ENCODE results near the gene IL27RA. TPM values are rescaled to one million over a fixed set of nuclear protein-coding genes. Genes with fewer than 3 reads are reported as not detected.
A peak's percentile ranks its signal among the peaks of the same experiment; 100 is the strongest.

The IL27RA gene
- polyA plus RNA-seq, 4 donors: 5.7 to 8.4 (median 7.8) TPM

DNA sequence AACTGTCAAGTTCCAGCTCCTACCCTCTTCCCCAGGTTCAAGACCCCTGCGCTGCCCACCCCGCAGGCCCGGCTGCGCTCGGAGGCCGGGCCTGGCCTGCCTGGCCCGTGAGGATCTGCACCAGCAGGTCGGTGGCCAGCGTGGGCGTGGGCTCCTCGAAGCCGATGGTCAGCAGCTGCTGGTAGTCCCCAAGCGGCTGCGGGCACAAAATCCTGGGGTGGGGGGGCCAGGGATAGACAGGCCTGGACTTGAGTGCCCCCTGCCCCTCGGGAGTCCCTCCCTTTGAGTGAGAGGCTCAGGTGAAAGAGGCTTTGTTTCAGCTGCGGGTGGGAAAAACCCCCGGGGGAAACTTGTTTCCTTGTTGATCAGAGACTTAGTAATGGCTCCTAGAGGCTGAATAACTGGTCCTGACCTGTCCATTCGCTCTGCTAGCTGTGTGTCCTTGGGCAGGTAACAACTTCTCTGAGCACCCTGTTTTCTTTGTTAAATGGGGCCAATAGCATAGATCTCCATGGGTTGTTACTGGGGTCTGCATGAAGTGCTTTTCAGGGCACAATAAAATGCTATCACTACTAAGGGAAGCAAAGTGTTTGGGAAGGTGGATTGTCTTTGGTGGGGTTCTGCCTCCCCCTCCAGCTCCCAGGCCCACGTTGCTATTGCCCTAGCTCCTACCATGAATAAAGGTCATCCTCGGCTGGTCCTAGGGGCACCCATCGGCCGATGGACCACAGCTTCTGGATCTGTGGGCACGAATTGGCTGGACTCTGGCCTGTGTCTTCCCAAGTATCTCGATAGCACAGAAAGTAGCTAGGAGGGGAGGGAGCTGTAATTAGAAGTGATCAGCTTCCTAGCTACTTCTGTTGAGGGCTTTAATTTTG lies 50.5 kb downstream of the IL27RA start:
- no peak for DNase-seq (ENCODE audit: low read depth in 4 of 4, low spot score in 2 of 4)

- DNase-seq (ENCODE audit: low read depth in 4 of 4, low spot score in 2 of 4): no peak
Measured at GRCh38 chr19:14082675-14082960, 51.1 kb downstream of the IL27RA start.

DNA sequence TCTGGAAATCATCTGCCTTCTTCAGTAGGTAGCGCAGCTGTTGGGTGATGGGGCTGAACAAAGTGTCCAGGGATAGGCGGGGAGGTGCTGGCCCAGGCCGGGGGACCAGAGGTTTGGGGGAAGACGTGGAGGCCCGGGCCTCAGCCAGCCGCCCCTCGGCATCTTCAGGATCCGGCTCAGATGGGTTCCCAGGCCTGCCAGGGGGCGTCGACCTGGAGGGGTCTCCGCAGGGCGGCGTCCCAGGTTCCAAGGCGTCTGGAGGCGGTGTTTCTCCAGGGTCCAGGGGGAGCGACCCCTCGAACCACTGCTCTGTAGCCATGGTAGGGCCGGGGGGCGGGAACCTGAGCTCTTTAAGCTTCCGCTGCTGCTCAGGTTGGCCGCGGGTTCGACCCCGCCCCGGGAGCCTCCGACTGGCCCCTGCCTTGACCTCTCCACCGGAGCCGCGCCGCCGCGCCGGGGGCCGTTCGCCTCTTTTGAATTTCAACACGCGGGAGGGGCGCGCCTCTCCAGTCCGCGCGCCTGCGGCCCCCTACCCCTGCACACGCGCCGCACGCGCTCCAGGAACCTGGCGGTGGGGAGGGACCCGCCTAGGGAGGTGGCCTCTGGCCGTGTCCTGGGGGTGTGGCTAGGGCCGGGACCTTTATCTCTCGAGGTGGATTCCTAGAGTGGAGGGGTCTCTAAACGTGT lies 53.9 kb downstream of the IL27RA start, which contains the start of gene C19orf67:
TSS of gene C19orf67 (minus strand) at position 475 of the 687 bp plus-strand sequence. CDS start at position 319, 156 bp downstream.
- DNase-seq (ENCODE audit: low read depth in 4 of 4, low spot score in 2 of 4): no peak

GRCh38 chr19:14086098-14086497 lies 54.5 kb downstream of the IL27RA start:
- no peak for DNase-seq (ENCODE audit: low read depth in 4 of 4, low spot score in 2 of 4)

DNA sequence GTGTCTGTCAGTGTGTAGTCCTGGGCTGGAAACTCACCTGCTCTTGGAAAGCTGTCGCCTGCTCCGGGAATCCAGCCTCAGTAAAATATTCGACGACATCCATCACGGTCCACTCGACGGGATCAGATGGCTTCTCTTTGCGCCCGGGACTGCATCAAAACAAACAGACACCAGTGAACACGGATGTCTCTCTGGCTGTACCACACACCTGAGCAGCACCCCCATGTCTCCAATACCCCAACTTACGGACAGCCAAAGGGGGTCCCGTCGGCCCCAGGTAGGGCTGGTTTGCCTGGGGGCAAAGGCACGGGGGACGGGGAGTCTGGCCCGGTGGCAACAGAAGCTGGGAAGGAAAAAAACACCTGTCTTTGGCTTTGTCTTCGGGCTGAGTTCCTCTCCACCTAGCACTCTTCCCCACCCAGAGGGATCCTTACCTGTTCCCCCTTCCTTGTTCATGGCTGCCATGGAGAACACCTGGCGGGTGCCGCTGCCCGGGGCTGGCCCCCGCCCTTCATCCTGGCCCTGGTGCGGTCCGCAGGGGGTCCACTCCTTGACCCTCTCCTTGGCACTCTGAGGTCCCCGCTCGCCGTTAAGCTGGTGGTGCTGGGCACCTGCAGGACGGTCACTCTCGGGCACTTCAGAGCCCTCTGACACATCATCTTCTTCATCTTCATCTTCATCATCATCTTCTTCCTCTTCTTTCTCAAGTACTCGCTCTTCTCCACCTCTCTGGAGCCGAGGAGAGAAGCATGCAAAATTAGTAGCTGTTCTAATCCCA lies 57.3 kb downstream of the IL27RA start:
- DNase-seq (ENCODE audit: low read depth in 4 of 4, low spot score in 2 of 4): no peak

DNA sequence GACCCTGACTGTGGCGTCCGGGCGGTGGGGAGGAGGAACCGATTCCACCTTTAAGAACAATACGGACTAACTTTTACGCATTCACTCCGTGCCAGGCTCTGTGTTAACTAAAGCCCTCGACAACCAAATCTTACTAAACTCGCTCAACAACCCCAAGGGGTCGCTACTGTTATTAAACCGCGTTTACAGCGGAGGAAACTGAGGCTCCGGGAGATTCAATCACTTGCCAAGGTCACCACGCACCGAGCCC lies 57.8 kb downstream of the IL27RA start:
- no peak for DNase-seq (ENCODE audit: low read depth in 4 of 4, low spot score in 2 of 4)

DNA sequence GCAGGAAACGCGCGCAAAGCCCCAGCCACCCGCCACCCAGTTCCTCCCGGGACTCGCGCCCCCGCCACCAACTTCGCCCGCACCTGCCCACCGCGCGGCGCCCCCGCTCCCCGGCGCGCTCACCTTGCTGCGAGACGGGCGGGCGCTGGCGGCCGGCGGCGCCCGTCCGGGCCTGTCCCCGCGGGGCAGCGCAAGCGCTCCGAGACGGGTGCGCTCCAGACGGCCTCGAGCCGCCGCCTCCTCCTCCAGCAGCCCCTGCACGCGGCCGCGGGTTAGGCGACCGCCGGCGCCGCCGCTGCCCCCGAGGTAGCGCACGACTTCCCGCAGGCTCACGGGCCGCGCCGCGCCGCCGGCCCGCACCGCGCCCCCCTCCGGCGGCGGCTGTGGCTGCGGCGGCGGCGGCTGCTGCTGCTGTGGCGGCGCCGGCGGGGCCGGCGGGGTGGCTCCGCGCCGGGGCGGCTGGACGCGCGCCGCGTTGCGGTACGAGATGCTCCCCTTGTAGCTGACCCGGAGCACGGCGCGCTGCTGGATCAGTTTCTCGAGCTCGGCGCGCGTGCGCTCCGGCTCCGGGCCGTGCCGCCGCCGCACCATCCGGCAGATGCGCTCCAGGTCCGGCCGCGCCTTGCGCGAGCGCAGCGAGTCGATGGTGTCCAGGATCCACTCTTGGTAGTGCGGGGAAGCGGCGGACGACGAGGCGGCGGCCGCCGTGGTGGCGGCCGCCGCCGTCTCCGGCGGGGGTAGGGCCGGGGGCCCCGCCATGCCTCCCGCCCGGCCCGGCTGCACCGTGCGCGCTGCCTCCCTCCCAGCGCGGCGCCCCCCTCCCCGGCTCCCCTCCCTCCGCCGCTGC lies 58.3 kb downstream of the IL27RA start:
- DNase-seq (ENCODE audit: low read depth in 4 of 4, low spot score in 2 of 4): peak in 1 of 4 donors; percentile 25

DNA sequence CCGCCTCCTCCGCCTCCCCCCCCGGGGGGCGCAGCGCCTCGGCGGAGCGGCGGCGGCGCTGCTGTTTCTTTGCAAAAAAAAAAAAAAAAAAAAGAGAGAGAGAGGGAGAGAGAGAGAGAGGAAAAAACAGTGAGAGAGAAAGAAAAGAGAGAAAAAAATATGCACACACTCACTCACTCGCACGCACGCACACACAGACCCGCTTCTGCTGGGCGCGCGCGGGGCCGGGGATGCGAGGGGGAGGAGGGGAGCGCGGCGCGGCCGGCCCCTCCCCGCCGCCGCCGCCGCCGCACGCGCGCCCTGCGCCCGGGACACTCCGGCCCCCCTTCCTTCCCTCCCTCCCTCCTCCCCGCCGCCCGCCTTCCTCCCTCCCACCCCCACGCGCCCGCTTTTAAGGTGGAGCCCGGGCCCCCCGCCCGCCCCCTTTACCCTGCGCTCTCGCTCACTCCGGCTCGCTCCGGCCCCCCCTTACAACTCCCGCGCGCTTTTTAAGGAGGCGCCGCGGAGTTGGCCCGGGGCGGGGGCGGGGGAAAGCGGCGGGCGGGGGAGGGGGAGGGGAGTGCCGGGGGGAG lies 59.0 kb downstream of the IL27RA start, which contains the start of gene SAMD1:
TSS of gene SAMD1 (minus strand) at position 243 of the 572 bp plus-strand sequence.
- peak in 2 of 4 donors; percentile 62 to 83 for DNase-seq (ENCODE audit: low read depth in 4 of 4, low spot score in 2 of 4)

DNA sequence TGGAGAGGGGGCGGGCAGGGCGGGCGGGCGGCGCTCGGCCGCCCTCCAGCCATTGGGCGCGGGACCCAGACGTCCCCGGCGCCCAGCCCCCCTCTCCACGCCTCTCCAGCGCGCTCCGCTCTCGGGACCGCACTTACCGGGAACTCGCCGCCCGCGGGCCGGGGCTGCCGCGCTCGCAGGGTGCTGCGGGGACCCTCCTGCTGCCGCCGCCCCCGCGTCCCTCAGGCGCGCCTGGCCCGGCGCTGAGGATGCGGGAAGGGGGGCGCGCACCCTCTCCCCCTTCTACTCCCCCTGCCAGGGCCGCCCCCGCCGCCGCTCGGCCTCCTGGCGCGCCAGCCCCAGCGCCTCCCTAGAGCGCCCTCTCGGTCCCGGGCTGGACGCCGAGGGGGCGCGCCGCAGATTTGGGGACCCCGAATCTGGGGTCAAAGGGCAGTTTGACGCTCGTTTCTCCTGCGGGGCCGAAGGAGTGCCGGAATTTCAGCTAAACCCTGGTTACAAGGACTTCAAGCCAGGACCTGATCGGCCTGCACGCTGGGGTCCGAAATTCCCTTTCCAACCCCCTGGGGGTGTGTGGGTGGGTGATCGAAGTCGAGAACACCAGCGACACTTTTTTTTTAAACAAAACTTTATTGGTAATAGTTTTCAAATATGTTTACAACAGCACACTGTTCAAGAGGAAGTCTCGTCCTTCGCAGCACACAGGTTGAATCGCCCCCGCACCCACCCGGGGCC lies 59.7 kb downstream of the IL27RA start:
- peak in 3 of 4 donors; percentile 45 to 59 (median 58) for DNase-seq (ENCODE audit: low read depth in 4 of 4, low spot score in 2 of 4)

DNA sequence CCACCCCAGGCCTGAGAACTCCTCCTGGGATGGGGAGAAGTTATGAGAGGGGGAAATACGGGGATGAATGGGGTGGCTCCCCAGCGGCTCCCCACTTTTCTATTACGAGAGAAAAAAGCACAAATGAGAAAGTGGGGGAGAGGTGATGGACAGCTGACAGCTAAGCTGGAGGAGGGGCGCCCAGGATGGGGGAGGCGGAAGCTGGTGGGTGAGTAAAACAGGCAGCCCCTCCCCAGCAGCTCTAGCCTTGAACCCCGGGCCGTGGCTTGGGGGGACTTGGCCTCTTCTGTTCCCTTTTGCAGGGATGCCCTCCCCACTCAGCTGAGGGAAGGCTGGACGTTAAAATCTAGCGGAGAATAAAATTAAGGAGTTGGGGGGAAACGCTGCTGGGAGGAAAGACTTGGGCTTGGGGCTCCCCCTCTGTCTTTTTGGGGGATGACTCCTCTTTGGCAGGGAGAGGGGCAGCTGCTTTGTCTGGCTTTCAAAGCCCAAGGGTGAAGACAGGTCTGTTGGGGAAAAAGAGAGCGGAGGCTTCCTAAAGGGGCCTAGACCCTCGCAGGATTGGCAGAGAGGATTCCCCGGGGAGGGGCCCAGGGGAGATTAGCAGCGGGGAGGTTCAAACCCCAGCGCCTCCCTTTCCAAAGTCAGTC lies 60.4 kb downstream of the IL27RA start:
- DNase-seq (ENCODE audit: low read depth in 4 of 4, low spot score in 2 of 4): no peak

DNA sequence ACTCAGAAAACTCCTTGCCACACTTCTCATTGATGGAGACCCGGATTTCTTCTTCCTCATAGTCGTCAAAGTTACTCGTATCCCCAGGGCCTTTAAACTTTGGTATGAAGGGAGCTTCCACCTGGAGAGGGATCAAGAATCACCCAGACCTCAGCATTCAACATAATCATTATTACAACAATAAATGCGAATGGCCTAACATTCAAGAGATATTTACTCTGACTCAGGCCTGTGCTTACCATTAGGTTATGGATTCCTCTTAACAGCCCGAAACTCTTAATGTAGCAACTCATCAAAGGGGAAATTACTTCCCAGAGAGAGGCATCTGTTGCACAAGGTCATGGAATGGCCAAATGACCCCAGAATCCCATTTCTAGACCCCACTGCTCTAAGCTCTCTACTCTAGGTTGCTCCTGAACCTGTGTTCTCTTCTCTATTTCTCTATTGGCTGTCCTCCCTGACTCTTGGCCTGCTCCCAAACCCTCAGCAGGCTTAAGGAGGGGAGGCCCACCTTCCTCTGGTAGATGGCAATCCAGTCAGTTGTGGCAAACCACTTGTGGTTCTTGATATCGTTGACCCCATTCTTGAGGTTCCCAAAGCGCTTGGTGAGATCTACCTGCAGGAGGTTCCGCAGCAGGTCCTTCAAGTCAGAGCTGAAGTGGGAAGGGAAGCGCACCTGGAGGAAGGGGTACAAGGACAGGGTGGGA lies 61.7 kb downstream of the IL27RA start:
- DNase-seq (ENCODE audit: low read depth in 4 of 4, low spot score in 2 of 4): no peak

DNA sequence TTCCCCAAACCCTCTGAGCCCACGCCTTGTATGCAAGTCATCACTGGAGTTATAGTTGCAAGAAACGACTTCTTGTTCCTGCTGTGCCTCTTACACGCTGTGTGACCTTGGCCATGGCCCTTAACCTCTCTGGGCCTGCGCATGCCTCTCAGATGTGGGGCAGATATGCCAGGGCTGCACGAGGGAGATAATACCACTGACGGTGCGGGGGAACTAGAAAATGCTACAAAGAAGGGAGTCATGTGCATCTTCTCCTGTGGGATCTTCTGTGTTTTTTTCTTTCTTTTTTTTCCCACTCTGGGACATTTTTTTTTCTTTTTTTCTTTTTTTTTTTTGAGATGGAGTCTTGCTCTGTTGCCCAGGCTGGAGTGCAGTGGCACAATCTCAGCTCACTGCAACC lies 63.3 kb downstream of the IL27RA start:
- DNase-seq (ENCODE audit: low read depth in 4 of 4, low spot score in 2 of 4): no peak

DNA sequence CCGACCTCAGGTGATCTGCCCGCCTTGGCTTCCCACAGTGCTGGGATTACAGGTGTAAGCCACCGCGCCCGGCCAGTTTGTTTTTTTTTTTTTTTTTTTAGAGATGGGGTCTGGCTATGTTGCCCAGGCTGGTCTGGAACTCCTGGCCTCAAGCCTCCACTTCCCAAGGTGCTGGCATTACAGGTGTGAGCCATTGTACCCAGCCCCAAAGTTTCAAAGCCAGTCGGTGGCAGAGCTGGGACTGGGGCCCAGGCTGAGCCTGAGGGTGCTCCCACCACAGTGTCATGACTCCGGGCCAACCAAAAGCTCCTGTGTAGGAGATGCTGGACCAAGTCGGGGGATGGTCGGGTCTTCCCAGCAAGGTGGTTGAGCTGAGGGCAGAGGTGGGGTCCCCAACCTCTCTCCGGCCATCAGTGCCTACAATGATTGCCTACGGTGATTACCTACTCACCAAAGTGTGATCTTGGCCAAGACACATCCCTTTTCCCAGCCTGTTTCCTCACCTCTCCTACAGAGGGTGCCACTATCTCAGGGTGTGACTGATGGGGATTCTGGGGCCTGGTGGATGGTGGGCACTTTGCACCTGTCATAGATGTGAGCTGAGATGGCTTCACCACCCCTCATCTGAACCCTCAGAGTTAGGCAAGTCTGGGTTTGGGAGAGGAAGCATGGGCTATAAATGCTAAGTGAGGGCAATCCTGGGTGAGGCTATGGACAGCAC lies 64.9 kb downstream of the IL27RA start:
- DNase-seq (ENCODE audit: low read depth in 4 of 4, low spot score in 2 of 4): no peak

DNA sequence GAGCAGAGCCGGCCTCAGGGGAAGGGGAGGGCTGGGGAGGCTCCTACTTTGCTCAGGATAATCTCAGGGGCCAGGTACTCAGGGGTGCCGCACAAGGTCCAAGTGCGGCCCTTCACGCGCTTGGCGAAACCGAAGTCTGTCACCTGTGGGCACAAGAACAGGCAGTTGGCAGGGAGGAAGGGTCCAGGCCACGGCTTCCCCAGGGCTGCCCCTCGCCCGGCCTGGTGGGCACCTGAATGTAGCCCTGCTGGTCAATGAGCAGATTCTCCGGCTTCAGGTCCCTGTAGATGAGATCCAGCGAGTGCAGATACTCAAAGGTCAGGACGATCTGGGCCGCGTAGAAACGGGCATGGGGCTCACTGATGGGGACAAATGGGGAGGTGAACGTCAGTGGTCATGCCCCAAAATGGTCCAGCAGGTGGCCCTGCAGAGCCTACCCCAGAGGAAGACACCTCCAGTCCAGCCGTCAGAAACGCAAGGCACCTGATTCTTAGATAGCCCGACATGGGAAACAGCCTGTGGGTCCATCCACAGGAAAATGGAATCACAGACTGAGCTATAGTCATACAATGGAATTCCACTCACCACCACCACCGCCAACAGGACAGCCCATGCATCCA lies 66.1 kb downstream of the IL27RA start:
- DNase-seq (ENCODE audit: low read depth in 4 of 4, low spot score in 2 of 4): no peak

DNA sequence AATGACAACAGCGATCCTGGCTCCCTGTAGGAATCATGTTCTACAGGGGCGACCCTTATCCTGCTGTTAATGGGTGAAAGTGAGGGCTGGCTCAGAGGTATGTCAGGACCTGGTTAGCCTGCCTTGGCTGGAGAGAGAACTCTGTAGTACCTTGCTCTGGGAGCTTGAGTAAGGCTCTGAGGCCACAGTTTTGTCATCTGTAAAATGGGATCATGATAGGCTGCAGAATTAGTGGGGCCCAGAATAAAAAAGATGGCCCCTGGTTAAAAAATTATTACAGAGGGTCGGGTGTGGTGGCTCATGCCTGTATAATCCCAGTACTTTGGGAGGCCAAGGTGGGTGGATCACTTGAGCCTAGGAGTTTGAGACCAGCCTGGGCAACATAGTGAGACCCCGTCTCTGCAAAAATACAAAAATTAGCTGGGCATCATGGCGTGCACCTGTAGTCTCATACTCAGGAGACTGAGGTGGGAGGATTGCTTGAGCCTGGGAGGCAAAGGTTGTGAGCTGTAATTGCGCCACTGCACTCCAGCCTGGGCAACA lies 69.5 kb downstream of the IL27RA start:
- DNase-seq (ENCODE audit: low read depth in 4 of 4, low spot score in 2 of 4): no peak

DNA sequence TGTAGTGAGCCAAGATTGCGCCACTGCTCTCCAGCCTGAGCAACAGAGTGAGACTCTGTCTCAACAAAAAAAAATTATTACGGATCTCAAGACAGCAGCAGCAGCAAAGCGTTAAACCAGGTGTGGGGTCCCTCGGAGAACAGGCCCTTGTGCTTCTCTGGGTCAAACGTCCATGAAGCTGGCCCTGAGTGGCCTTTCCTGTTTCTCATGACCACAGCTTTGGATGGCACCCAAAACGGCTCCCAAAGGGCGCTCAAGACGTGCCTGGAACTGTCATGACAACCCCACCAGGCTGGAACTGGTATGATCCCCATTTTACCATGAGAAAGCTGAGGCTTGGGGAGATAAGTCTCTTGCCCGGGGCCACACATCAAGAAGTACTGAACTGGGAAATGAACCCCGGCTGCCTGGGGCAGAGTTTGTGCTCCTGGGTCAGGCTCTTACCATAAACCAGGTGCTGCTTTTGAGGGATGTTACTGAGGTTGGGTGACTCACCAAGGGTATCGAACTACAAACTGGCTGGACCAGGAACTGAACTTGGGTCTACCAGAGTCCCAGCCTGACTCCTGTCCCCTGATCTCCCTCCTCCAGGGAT lies 70.6 kb downstream of the IL27RA start:
- DNase-seq (ENCODE audit: low read depth in 4 of 4, low spot score in 2 of 4): no peak

GRCh38 chr19:14102756-14103155 lies 71.2 kb downstream of the IL27RA start:
- no peak for DNase-seq (ENCODE audit: low read depth in 4 of 4, low spot score in 2 of 4)
